GM12878 (cell line): ENCODE measurements around the gene SLC1A2. TPM values are rescaled to one million over a fixed set of nuclear protein-coding genes. Genes with fewer than 3 reads are reported as not detected.

ENCODE experiments used
- CHD4 ChIP-seq: fragments of 200-600 bp; sonication (generic); IDR thresholded peaks from 2 replicates; pipeline ENCODE4 v1.6.1; 2016; ENCODE audit warnings: mild to moderate bottlenecking
- EGR1 ChIP-seq, 2 experiments: IDR thresholded peaks; 1 replicate in 1 of 2; 2 replicates in 1 of 2; pipeline ENCODE4 v1.6.1; 2011 to 2012; ENCODE audit warnings: low read depth in 2 of 2, low read length in 2 of 2, borderline replicate concordance in 1 of 2, mild to moderate bottlenecking in 1 of 2, moderate library complexity in 1 of 2
- EP300 ChIP-seq, 2 experiments: fragments of 150-350 bp in 1 of 2; IDR thresholded peaks; 2 replicates each; pipeline ENCODE4 v1.6.1; 2011 to 2012; ENCODE audit warnings: low read depth in 2 of 2, low read length in 2 of 2, borderline replicate concordance in 1 of 2, improper control_type of control experiment in 1 of 2, inconsistent platforms in 1 of 2; ENCODE audit not compliant: control insufficient read depth in 1 of 2
- KDM1A ChIP-seq: fragments of 200-600 bp; sonication (generic); IDR thresholded peaks from 2 replicates; pipeline ENCODE4 v1.6.1; 2016; ENCODE audit warnings: borderline replicate concordance
- NR2F1 ChIP-seq: fragments of 450-650 bp; conservative IDR thresholded peaks from 2 replicates; pipeline ENCODE4 v1.6.1; 2017; ENCODE audit warnings: mild to moderate bottlenecking
- POLR2AphosphoS2 ChIP-seq: IDR thresholded peaks from 2 replicates; pipeline ENCODE4 v1.6.1; 2011; ENCODE audit warnings: low read depth, mild to moderate bottlenecking, low read length, improper control_type of control experiment, moderate library complexity
- POU2F2 ChIP-seq: IDR thresholded peaks from 3 replicates; pipeline ENCODE4 v1.6.1; 2011; ENCODE audit warnings: low read depth, mild to moderate bottlenecking, low read length, borderline replicate concordance
- SP1 ChIP-seq: IDR thresholded peaks from one replicate; pipeline ENCODE4 v1.6.1; 2011; ENCODE audit warnings: low read depth, low read length
- STAT3 ChIP-seq: IDR thresholded peaks from 2 replicates; pipeline ENCODE4 v1.6.1; 2011; ENCODE audit warnings: low read depth, low read length, improper control_type of control experiment
- SUPT20H ChIP-seq: IDR thresholded peaks from 2 replicates; pipeline ENCODE4 v1.6.1; 2011; ENCODE audit warnings: low read depth, mild to moderate bottlenecking, low read length, moderate library complexity, borderline replicate concordance; ENCODE audit not compliant: control insufficient read depth
- ZSCAN29 ChIP-seq: fragments of 450-650 bp; IDR thresholded peaks from 2 replicates; pipeline ENCODE4 v1.6.1; 2017; ENCODE audit warnings: mild to moderate bottlenecking, moderate library complexity
- polyA plus RNA-seq, 11 experiments: library from polyadenylated mRNA; depleted of rRNA in 4 of 11; unstranded in 6 of 11; stranded (reverse) in 5 of 11; fragments of >200 nt; fragmentation: Nextera tagmentation in 4 of 11; fragmentation: Illumina TruSeq in 1 of 11; extraction: Ambion mirVana in 4 of 11; extraction: Trizol in 1 of 11; gene quantifications; 1 replicate in 1 of 11; 2 replicates in 10 of 11; pipeline versions ENCODE4 v1.2.1 to v1.2.3, GENCODE V29; 2011 to 2016; ENCODE audit warnings: inconsistent platforms in 2 of 11, missing spikeins in 2 of 11, low read depth in 1 of 11
- total RNA-seq, 4 experiments: library from RNA; depleted of rRNA in 3 of 4; stranded (reverse); fragments of >200 nt in 3 of 4; fragmentation: Illumina TruSeq in 1 of 4; extraction: Trizol in 1 of 4; gene quantifications; 2 replicates each; pipeline versions ENCODE4 v1.2.1 to v1.2.3, GENCODE V29; 2013 to 2021
- TF ChIP-seq, protein P1 (sequence below): fragments of 450-650 bp; IDR thresholded peaks from 2 replicates; pipeline ENCODE4 v1.6.1; 2017; ENCODE audit warnings: antibody characterized with exemption, mild to moderate bottlenecking, moderate library complexity
- TF ChIP-seq, protein P2 (sequence below): fragments of 450-650 bp; formaldehyde crosslinking; IDR thresholded peaks from 2 replicates; pipeline ENCODE4 v1.4.0; 2022; ENCODE audit warnings: mild to moderate bottlenecking, moderate library complexity
- TF ChIP-seq, protein P3 (sequence below): fragments of 450-650 bp; IDR thresholded peaks from 2 replicates; pipeline ENCODE4 v1.6.1; 2018; ENCODE audit warnings: borderline replicate concordance, mild to moderate bottlenecking; ENCODE audit not compliant: partially characterized antibody
- TF ChIP-seq, protein P4 (sequence below): IDR thresholded peaks from 2 replicates; pipeline ENCODE4 v1.6.1; 2012; ENCODE audit warnings: low read depth, low read length, improper control_type of control experiment

Gene SLC1A2
- total and polyA plus RNA-seq, 10 of the 15 experiments (the other 5 are each of a cell fraction or from before 2014, with no cell fraction given) = 0.01 to 0.84 (median 0.22) TPM; not detected in 1

DNA sequence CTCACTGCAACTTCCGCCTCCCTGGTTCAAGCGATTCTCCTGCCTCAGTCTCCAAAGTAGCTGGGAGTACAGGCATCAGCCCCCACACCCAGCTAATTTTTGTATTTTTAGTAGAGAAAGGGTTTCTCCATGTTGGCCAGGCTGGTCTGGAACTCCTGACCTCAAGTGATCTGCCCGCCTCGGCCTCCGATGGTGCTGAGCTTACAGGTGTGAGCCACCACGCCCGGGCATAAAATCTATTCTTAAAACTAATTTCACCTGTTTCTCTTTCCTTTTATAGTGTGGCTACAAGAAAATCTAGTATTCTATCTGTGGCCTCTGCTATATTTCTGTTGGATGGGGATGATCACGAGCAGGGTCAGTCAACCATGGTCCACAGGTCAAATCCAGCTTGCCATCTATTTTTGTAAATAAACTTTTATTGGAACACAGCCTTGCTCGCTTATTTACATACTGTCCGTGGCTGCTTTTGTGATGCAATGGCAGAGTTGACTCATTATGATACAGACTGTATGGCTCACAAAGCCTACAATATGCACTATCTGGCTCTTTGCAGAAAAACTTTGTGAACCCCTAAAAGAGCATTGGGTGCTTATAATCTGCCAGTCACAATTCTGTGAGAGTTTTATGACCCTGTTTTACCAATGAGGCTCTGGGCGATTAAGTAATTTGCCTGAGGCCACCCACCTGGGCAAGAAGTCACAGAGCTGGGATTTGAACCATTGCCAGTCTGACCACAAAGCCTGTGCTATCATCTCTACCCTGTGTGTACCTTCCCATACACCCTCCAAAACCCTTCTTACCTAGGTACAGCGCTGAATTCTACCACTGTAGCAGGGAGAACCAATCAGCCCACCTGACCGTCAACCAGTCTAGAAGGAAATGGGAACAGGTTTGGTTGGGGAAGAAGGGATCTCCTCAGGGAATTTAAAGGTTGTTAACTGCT is 28.3 kb downstream of the SLC1A2 start (continued):
- TF ChIP-seq, protein P1, sequence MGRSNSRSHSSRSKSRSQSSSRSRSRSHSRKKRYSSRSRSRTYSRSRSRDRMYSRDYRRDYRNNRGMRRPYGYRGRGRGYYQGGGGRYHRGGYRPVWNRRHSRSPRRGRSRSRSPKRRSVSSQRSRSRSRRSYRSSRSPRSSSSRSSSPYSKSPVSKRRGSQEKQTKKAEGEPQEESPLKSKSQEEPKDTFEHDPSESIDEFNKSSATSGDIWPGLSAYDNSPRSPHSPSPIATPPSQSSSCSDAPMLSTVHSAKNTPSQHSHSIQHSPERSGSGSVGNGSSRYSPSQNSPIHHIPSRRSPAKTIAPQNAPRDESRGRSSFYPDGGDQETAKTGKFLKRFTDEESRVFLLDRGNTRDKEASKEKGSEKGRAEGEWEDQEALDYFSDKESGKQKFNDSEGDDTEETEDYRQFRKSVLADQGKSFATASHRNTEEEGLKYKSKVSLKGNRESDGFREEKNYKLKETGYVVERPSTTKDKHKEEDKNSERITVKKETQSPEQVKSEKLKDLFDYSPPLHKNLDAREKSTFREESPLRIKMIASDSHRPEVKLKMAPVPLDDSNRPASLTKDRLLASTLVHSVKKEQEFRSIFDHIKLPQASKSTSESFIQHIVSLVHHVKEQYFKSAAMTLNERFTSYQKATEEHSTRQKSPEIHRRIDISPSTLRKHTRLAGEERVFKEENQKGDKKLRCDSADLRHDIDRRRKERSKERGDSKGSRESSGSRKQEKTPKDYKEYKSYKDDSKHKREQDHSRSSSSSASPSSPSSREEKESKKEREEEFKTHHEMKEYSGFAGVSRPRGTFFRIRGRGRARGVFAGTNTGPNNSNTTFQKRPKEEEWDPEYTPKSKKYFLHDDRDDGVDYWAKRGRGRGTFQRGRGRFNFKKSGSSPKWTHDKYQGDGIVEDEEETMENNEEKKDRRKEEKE = no peak
- TF ChIP-seq EP300 (IDR thresholded peaks at IDR 0.05; ENCODE audit: borderline replicate concordance in 1 of 2, control insufficient read depth in 1 of 2, low read depth in 2 of 2, low read length in 2 of 2) (peak; percentile 43 to 55; a peak in 2 of 4 replicates), NR2F1 (peak; percentile 80), CHD4 (no peak), EGR1 (IDR thresholded peaks at IDR 0.05; ENCODE audit: borderline replicate concordance in 1 of 2, low read depth in 2 of 2, low read length in 2 of 2) (no peak), POLR2AphosphoS2 (no peak), STAT3 (no peak), KDM1A (no peak), ZSCAN29 (no peak), SUPT20H (no peak), SP1 (no peak), POU2F2 (peak; percentile 91)
- TF ChIP-seq, protein P2, sequence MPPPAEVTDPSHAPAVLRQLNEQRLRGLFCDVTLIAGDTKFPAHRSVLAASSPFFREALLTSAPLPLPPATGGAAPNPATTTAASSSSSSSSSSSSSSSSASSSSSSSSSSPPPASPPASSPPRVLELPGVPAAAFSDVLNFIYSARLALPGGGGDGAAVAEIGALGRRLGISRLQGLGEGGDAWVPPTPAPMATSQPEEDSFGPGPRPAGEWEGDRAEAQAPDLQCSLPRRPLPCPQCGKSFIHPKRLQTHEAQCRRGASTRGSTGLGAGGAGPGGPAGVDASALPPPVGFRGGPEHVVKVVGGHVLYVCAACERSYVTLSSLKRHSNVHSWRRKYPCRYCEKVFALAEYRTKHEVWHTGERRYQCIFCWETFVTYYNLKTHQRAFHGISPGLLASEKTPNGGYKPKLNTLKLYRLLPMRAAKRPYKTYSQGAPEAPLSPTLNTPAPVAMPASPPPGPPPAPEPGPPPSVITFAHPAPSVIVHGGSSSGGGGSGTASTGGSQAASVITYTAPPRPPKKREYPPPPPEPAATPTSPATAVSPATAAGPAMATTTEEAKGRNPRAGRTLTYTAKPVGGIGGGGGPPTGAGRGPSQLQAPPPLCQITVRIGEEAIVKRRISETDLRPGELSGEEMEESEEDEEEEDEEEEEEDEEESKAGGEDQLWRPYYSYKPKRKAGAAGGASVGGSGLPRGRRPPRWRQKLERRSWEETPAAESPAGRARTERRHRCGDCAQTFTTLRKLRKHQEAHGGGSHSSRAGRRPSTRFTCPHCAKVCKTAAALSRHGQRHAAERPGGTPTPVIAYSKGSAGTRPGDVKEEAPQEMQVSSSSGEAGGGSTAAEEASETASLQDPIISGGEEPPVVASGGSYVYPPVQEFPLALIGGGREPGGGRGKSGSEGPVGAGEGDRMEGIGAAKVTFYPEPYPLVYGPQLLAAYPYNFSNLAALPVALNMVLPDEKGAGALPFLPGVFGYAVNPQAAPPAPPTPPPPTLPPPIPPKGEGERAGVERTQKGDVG (CRISPR knock-in tag) = no peak
- TF ChIP-seq, protein P3, sequence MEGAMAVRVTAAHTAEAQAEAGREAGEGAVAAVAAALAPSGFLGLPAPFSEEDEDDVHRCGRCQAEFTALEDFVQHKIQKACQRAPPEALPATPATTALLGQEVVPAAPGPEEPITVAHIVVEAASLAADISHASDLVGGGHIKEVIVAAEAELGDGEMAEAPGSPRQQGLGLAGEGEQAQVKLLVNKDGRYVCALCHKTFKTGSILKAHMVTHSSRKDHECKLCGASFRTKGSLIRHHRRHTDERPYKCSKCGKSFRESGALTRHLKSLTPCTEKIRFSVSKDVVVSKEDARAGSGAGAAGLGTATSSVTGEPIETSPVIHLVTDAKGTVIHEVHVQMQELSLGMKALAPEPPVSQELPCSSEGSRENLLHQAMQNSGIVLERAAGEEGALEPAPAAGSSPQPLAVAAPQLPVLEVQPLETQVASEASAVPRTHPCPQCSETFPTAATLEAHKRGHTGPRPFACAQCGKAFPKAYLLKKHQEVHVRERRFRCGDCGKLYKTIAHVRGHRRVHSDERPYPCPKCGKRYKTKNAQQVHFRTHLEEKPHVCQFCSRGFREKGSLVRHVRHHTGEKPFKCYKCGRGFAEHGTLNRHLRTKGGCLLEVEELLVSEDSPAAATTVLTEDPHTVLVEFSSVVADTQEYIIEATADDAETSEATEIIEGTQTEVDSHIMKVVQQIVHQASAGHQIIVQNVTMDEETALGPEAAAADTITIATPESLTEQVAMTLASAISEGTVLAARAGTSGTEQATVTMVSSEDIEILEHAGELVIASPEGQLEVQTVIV = no peak
- TF ChIP-seq, protein P4, sequence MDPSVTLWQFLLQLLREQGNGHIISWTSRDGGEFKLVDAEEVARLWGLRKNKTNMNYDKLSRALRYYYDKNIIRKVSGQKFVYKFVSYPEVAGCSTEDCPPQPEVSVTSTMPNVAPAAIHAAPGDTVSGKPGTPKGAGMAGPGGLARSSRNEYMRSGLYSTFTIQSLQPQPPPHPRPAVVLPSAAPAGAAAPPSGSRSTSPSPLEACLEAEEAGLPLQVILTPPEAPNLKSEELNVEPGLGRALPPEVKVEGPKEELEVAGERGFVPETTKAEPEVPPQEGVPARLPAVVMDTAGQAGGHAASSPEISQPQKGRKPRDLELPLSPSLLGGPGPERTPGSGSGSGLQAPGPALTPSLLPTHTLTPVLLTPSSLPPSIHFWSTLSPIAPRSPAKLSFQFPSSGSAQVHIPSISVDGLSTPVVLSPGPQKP = no peak
